ENCODE data around the gene FARP2.
"Not testable (repeated sequence)": the region's sequence is repeated elsewhere in the genome, so short reads cannot be mapped to it uniquely, and the experiment has no call there.

DNA sequence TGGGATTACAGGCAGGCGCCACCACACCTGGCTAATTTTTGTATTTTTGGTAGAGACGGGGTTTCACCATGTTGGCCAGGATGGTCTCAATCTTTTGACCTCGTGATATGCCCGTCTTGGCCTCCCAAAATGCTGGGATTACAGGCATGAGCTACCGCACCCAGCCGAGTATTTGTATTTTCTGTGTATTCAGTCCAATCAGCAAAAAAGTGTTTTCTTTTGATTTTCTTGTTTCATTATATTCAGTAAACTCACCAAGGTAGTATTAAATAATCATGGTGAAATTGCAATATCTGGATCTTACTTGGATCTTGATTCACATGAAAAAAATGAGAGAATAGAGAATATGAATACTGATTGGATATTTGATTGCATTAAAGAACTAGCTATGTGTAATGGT lies 37.3 kb upstream of the FARP2 start:
- TF ChIP-seq GLIS3 (CRISPR knock-in tag; IDR thresholded peaks at IDR 0.05); ZNF565 (CRISPR knock-in tag; conservative IDR thresholded peaks at IDR 0.05; ENCODE audit: low read depth); ZFP30 (CRISPR knock-in tag; IDR thresholded peaks at IDR 0.05): not testable (repeated sequence)
- TF ChIP-seq, protein P1, sequence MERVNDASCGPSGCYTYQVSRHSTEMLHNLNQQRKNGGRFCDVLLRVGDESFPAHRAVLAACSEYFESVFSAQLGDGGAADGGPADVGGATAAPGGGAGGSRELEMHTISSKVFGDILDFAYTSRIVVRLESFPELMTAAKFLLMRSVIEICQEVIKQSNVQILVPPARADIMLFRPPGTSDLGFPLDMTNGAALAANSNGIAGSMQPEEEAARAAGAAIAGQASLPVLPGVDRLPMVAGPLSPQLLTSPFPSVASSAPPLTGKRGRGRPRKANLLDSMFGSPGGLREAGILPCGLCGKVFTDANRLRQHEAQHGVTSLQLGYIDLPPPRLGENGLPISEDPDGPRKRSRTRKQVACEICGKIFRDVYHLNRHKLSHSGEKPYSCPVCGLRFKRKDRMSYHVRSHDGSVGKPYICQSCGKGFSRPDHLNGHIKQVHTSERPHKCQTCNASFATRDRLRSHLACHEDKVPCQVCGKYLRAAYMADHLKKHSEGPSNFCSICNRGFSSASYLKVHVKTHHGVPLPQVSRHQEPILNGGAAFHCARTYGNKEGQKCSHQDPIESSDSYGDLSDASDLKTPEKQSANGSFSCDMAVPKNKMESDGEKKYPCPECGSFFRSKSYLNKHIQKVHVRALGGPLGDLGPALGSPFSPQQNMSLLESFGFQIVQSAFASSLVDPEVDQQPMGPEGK (CRISPR knock-in tag; IDR thresholded peaks at IDR 0.05; ENCODE audit: borderline replicate concordance), result not testable (repeated sequence)
